ENCODE results near the gene OR5F1. TPM values are rescaled to one million over a fixed set of nuclear protein-coding genes. Genes with fewer than 3 reads are reported as not detected.

OR5F1 gene
- not detected for total RNA-seq (ENCODE audit: unreplicated experiment)
- long read RNA-seq, result 0 reads

DNA sequence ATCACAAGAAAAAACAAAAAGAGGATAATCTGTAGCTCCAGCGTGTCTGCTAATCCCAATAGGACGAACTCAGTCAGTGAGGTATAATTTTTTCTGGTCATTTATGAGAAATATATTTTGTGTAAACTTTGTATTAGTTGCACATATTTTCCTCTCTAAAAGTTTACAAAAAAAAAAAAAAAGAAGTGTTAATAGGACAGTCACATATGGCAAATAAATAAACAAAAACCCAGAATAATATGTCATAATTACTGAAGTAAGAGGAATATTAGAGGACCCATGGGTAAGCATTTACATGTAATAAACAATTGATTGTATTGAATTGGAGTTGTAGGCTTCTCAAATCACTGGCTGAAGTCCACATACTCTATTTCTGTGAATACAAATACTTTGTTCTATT, at the start of gene OR5F1:
TSS of gene OR5F1 (minus strand) at position 101 of the 400 bp plus-strand sequence. CDS start at position 101, 0 bp downstream.
- H3K4me1 Mint-ChIP-seq (ENCODE audit: unreplicated experiment), result no peaks in the 10 kb centered on the region

DNA sequence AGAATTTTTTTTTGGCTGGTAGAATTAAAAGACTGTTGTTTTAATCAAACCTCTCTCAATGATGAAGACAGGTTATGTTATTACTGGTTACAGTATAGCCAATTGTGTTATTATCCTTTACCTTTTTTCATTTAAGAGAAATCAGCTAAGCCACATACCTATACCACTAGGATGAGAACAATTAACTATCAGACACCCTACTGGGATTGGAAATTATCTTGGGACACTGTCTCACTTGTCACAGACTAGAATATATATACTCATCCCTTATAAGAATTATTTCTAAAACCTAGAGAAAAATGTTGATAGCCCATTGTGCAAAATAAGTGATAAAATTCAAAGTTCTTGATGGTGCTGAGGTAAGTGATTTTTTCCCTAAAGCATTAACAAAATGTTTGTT, 32.9 kb upstream of the OR5F1 start, which contains the start of gene OR5AS1:
TSS of gene OR5AS1 (plus strand) at position 301 of the 400 bp plus-strand sequence. CDS start 2,765 bp downstream, outside the sequence.
- Mint-ChIP-seq H3K27me3 (ENCODE audit: unreplicated experiment) (no peaks in the 10 kb centered on the region), H3K4me1 (ENCODE audit: unreplicated experiment) (no peaks in the 10 kb centered on the region), H3K4me3 (ENCODE audit: unreplicated experiment) (no peak within 1 kb of the TSS), H3K9me3 (ENCODE audit: unreplicated experiment) (no peaks in the 10 kb centered on the region), H3K36me3 (ENCODE audit: low read depth, unreplicated experiment) (no peaks in the 10 kb centered on the region), H3K27ac (ENCODE audit: unreplicated experiment) (no peak within 1 kb of the TSS)
- DNase-seq (ENCODE audit: low spot score), result no peak
- TF ChIP-seq, protein P1, sequence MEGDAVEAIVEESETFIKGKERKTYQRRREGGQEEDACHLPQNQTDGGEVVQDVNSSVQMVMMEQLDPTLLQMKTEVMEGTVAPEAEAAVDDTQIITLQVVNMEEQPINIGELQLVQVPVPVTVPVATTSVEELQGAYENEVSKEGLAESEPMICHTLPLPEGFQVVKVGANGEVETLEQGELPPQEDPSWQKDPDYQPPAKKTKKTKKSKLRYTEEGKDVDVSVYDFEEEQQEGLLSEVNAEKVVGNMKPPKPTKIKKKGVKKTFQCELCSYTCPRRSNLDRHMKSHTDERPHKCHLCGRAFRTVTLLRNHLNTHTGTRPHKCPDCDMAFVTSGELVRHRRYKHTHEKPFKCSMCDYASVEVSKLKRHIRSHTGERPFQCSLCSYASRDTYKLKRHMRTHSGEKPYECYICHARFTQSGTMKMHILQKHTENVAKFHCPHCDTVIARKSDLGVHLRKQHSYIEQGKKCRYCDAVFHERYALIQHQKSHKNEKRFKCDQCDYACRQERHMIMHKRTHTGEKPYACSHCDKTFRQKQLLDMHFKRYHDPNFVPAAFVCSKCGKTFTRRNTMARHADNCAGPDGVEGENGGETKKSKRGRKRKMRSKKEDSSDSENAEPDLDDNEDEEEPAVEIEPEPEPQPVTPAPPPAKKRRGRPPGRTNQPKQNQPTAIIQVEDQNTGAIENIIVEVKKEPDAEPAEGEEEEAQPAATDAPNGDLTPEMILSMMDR (IDR thresholded peaks at IDR 0.05; ENCODE audit: unreplicated experiment), result no peak

More for the DNA sequence above, at the start of gene OR5F1:
- Mint-ChIP-seq H3K27me3 (ENCODE audit: unreplicated experiment) (no peaks in the 10 kb centered on the region), H3K9me3 (ENCODE audit: unreplicated experiment) (peaks cover 4% of the 10 kb centered on the region), H3K36me3 (ENCODE audit: low read depth, unreplicated experiment) (no peaks in the 10 kb centered on the region), H3K4me3 (ENCODE audit: unreplicated experiment) (no peak within 1 kb of the TSS), H3K27ac (ENCODE audit: unreplicated experiment) (no peak within 1 kb of the TSS)
- DNase-seq (ENCODE audit: low spot score), result no peak
- TF ChIP-seq, protein P1 (IDR thresholded peaks at IDR 0.05; ENCODE audit: unreplicated experiment), result no peak

DNA sequence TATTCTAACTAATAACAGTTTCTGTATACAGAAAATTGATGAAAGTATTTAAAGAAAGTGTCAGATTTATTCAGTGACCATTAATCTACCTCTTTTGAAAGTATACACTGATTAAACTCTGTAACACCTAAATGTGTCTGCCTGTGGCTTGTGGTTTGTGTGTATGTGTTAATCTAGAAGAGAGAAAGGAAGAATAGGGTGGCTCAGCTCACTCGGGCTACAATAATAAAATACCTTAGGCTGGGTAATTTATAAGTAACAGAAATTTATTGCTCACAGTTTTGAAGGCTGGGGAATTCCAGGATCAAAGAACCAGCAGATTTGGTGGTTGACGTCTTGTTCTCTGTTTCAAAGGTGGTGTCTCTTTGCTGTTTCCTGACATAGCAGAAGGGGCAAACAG, 19.4 kb upstream of the OR5F1 start:
- Mint-ChIP-seq H3K27ac (ENCODE audit: unreplicated experiment) (no peak overlapping the region), H3K4me3 (ENCODE audit: unreplicated experiment) (no peak overlapping the region), H3K9me3 (ENCODE audit: unreplicated experiment) (no peaks in the 10 kb centered on the region), H3K36me3 (ENCODE audit: low read depth, unreplicated experiment) (no peaks in the 10 kb centered on the region), H3K27me3 (ENCODE audit: unreplicated experiment) (no peaks in the 10 kb centered on the region), H3K4me1 (ENCODE audit: unreplicated experiment) (no peaks in the 10 kb centered on the region)
- TF ChIP-seq, protein P1 (IDR thresholded peaks at IDR 0.05; ENCODE audit: unreplicated experiment), result no peak
- no peak for DNase-seq (ENCODE audit: low spot score)

DNA sequence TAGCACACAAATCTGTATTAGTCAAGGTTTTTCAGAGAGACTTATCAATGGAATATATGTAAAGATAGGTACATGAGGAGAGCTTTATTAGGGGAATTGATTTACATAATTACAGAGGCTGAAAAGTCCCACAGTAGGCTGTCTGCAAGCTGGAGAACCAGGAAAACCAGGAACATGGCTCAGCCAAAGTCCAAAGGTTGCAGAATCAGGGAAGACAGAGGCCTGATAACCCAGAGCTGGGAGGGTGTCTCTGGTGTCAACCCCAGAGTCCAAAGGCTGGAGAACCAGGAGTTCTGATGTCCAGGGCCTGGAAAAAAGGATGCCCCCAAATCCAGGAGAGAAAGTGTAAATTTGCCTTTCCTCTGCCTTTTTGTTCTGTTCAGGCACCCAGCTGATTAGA, 16.3 kb upstream of the OR5F1 start:
- no peak for DNase-seq (ENCODE audit: low spot score)
- H3K36me3 Mint-ChIP-seq (ENCODE audit: low read depth, unreplicated experiment), result no peaks in the 10 kb centered on the region
- TF ChIP-seq, protein P1 (IDR thresholded peaks at IDR 0.05; ENCODE audit: unreplicated experiment), result no peak
- H3K4me1 Mint-ChIP-seq (ENCODE audit: unreplicated experiment), result no peaks in the 10 kb centered on the region
- no peak overlapping the region for H3K4me3 Mint-ChIP-seq (ENCODE audit: unreplicated experiment)
- no peaks in the 10 kb centered on the region for H3K9me3 Mint-ChIP-seq (ENCODE audit: unreplicated experiment)
- H3K27ac Mint-ChIP-seq (ENCODE audit: unreplicated experiment), result no peak overlapping the region
- peaks cover 1% of the 10 kb centered on the region for H3K27me3 Mint-ChIP-seq (ENCODE audit: unreplicated experiment)

DNA sequence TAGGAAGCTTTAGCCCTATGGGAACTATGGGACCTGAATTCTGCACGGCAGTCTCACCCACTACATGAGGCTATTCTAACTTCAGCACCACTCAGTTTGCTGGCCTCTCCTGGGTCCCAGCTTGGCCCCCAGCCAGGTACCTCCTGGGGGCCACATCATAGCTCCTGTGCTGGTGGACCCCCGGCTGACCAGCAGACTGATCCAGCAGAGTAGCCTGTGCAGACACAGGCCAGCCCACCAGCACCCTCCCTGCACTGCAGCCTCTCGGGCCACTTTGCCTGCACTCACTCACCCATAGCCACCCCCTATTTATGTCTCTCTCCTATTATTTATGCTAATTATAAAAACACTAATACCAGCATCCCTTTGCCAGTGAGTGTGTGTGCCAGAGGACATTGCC, 23.5 kb downstream of the OR5F1 start:
- DNase-seq (ENCODE audit: low spot score), result no peak
- Mint-ChIP-seq H3K27ac (ENCODE audit: unreplicated experiment) (no peak overlapping the region), H3K4me1 (ENCODE audit: unreplicated experiment) (no peaks in the 10 kb centered on the region), H3K9me3 (ENCODE audit: unreplicated experiment) (no peaks in the 10 kb centered on the region), H3K4me3 (ENCODE audit: unreplicated experiment) (no peak overlapping the region), H3K36me3 (ENCODE audit: low read depth, unreplicated experiment) (no peaks in the 10 kb centered on the region), H3K27me3 (ENCODE audit: unreplicated experiment) (no peaks in the 10 kb centered on the region)
- TF ChIP-seq, protein P1 (IDR thresholded peaks at IDR 0.05; ENCODE audit: unreplicated experiment), result no peak

All from endothelial cell (in vitro differentiated cells).